ENCODE results near the gene CSK.

- TF ChIP-seq CTCF (IDR thresholded peaks at IDR 0.05) (peak; percentile 98), ZFX (IDR thresholded peaks at IDR 0.05; ENCODE audit: borderline replicate concordance) (no peak)
Measured at GRCh38 chr15:74781431-74782258, at the start of gene CSK.

Measured in 22Rv1 (cell line).